Eye (tissue), 1 donor: ENCODE measurements around the gene PRKCA.
"Not testable (repeated sequence)": the region's sequence is repeated elsewhere in the genome, so short reads cannot be mapped to it uniquely, and the experiment has no call there.

ENCODE experiments used
- DNase-seq: peaks from one replicate; pipeline ENCODE4 v3.0.0-alpha.2; 2015

Gene PRKCA

DNA sequence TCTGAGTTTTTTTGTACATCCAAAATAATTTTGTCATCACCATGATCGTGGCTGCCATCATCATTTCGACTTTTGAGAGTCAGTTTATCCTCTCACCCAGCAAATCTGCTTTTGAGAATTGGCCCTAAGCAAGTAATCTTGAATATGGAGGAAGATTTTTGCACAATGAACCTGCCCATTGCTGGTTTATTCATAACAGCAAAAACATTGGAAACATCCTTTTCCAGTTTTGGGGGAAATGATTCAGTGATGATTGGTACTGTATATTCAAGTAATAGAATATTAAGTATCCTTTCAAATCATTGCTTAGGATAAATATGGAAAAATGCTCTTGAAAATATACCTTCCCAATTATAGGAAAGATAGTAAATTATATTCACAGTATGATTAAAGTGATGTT lies 53.1 kb downstream of the PRKCA start:
- DNase-seq = no peak

GRCh38 chr17:66357037-66357436 lies 54.6 kb downstream of the PRKCA start:
- no peak for DNase-seq

DNA sequence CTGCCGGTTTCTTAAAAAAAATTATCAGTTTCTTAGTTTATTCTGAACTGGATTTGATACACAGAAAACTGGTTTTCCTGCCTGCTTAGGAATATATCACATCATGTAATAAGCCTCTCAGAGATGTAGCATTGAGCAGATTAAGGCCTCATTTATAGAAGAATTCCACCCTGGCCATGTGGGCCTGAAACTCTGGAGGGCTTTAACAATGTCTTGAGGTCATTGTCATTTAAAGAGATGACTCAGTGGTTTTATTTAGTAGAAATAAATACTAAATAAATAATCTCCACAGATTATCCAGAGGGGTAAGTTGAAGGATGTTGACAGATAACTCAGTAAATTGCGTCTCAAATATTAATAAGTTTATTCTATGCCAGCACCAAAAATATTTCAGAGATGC lies 56.9 kb downstream of the PRKCA start:
- no peak for DNase-seq

GRCh38 chr17:66360961-66361565 lies 58.6 kb downstream of the PRKCA start:
- DNase-seq = not testable (repeated sequence)

GRCh38 chr17:66364508-66364907 lies 62.1 kb downstream of the PRKCA start:
- DNase-seq = no peak

DNA sequence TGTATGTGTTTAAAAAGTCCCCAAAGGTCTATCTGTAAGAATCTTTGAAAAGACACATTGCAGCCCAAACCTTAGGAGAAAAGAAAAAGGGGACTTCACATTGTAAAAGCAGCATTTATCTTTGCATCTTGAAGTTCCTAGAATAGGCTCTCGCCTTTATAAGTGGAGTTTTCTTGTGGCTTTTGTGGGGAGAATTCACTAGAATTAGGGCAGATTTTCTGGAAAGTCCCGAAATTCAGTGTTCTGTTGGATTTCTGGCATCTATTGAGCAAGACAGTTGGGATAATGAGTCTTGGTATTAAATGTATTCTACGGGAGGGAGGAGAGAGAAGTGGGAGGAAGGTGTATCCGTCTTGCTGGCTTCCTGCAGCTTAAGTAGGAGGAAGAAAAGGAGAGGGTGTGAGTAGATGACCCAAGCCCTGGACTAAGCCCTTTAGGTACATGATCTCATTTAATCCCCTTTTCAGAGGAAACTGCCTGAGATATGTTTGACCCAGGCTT lies 62.6 kb downstream of the PRKCA start:
- no peak for DNase-seq

- DNase-seq = no peak
Measured at GRCh38 chr17:66365903-66366302, 63.5 kb downstream of the PRKCA start.

DNA sequence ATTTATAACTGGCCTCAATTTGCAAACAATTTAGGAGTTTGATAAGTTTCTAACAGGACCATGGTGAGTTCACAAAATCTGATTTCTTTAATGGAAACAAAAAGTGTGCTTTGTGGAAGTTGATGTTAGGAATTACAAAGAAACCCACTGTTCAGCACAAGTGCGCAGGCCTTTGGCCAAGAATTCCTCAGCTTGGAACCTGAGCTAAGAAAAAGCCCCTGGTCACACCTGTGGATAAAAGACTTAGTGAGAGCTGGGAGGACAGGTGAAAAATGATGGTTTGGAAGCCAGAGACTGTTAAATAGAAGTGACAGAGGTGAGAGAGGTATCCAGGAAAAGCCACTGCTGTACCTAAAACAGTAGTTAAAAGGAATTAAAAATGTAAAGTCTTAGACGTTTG lies 64.7 kb downstream of the PRKCA start:
- DNase-seq = no peak

GRCh38 chr17:66369830-66370229 lies 67.4 kb downstream of the PRKCA start:
- no peak for DNase-seq

GRCh38 chr17:66371561-66371960 lies 69.1 kb downstream of the PRKCA start:
- no peak for DNase-seq

DNA sequence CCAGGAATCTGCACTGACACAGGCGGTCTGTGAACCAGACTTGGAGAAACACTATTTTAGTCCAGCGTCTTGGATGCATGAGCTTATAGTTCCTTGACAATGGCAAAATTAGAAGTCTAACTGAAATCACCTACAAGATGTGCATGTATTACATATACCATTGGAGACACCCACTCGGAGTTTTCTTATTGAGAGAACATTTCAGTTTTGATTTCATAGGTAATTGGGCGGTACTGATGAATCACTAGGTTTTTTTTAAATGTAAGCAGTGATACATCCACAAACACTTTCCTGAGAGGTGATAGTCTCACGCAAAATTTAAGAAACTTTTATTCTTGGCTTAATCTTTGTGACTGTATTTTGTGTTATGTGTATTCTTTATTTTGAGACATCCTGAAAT lies 69.8 kb downstream of the PRKCA start:
- DNase-seq = no peak

GRCh38 chr17:66373079-66373478 lies 70.7 kb downstream of the PRKCA start:
- no peak for DNase-seq

- DNase-seq = peak; percentile 82
Measured at GRCh38 chr17:66373944-66374817, 71.8 kb downstream of the PRKCA start.

- no peak for DNase-seq
Measured at GRCh38 chr17:66375121-66375520, 72.7 kb downstream of the PRKCA start.

GRCh38 chr17:66378296-66378695 lies 75.9 kb downstream of the PRKCA start:
- no peak for DNase-seq

GRCh38 chr17:66379544-66379943 lies 77.1 kb downstream of the PRKCA start:
- no peak for DNase-seq

DNA sequence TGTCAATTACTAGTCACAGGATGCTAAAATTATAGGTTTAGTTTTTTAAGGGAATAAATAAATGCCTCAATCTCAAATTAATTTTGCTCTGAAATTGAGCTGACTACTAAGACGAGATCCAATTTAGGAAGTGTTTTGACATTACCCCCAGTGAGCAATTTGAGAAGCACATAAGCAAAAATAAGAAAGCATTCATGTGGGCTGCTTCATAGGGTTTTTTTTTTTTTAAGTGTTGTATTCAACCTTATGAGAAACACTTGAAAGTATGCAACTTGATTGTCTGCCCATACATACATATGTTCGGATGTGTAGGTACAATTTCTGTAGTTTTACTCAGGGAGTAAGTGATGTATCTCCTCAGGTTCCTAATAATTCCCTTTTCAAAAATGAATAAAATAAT lies 77.6 kb downstream of the PRKCA start:
- no peak for DNase-seq

- DNase-seq = no peak
Measured at GRCh38 chr17:66381701-66382362, 79.4 kb downstream of the PRKCA start.

DNA sequence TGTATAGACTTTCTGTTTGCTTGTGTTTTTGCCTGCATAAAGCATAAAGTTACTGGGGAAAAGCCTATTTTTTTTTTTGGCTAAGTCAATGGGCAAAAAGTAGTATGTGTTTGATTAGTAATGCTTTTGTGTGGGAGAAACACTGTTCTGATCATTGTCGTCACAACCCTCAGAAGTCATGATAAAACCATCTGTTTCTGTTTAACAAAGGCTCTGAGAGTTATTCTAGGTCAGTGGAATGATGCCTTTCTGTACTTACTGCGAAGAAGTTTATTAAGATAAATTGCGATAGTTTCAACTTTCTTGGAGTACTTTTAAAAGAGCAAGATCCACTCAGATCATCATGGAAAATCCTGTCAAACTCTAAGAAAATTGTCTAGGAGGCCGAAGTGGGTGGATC lies 80.9 kb downstream of the PRKCA start:
- DNase-seq = peak; percentile 58

DNA sequence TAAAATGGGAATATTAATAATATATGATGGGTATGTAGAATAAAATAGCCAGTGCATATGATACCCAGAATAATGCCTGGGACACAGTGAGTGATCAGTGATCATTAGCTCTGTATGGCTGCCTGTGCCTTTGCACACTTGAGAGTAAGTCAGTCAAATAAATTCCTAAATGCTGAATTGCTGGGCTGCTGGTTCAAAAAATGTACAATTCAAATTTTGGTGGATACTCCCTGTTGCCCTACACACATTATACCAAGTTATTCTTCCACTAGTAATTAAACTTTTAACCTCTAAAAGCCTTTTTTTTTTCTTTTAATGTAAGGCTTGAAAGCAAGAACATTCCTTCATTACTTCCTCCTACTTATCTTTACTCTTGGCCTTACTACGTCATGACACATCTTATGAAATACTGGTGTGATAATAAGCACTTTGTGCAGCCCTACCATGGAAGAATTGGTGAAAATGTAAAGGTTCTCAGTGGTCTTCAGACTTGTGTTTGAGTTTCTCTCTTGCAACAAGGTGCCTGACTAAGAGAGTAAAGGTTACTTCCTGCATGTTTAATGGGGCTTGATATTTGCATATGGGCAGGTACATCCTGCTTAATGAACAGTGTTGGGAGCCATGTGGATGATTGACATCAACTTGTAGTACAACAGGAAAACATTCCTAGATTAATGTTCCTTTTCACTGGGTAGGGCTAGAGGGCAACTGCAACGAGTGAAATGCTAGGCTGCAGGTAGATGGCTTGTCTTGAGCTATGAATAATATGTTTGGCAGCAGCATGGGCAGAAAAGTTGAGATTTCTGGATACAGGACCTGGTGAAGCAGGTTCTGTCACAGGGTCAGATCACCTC lies 84.3 kb downstream of the PRKCA start:
- no peak for DNase-seq

- DNase-seq = peak; percentile 40
Measured at GRCh38 chr17:66387392-66387981, 85.1 kb downstream of the PRKCA start.

GRCh38 chr17:66392783-66393437 lies 90.5 kb downstream of the PRKCA start:
- DNase-seq = no peak
